H9 (cell line): ENCODE measurements around the gene FASTKD3. TPM values are rescaled to one million over a fixed set of nuclear protein-coding genes. Genes with fewer than 3 reads are reported as not detected.

ENCODE experiments used
- DNase-seq: peaks from one replicate; pipeline ENCODE4 v3.0.0-alpha.2; 2017
- H2AFZ ChIP-seq: one replicate; pipeline ENCODE4 v1.6.1; 2013; ENCODE audit warnings: mild to moderate bottlenecking, low read length, control low read depth, moderate library complexity
- H2AK5ac ChIP-seq: 2 replicates; pipeline ENCODE4 v1.6.1; 2013; ENCODE audit warnings: low read length, control low read depth, mixed read lengths; ENCODE audit not compliant: insufficient read length
- H2BK120ac ChIP-seq: one replicate; pipeline ENCODE4 v1.6.1; 2013; ENCODE audit warnings: low read depth, mild to moderate bottlenecking, low read length, control low read depth, inconsistent platforms; ENCODE audit not compliant: poor library complexity, severe bottlenecking
- H2BK12ac ChIP-seq: 2 replicates; pipeline ENCODE4 v1.6.1; 2013; ENCODE audit warnings: low read length, control low read depth, mixed read lengths, low read depth; ENCODE audit not compliant: insufficient read length
- H2BK15ac ChIP-seq: 2 replicates; pipeline ENCODE4 v1.6.1; 2013; ENCODE audit warnings: low read depth, low read length, control low read depth
- H2BK20ac ChIP-seq: one replicate; pipeline ENCODE4 v1.6.1; 2013; ENCODE audit warnings: low read depth, mild to moderate bottlenecking, low read length, control low read depth, inconsistent platforms; ENCODE audit not compliant: poor library complexity, severe bottlenecking
- H2BK5ac ChIP-seq: 2 replicates; pipeline ENCODE4 v1.6.1; 2013; ENCODE audit warnings: low read length, control low read depth, mixed read lengths; ENCODE audit not compliant: insufficient read length
- H3K14ac ChIP-seq: 2 replicates; pipeline ENCODE4 v1.6.1; 2013; ENCODE audit warnings: low read length, control low read depth; ENCODE audit not compliant: insufficient read depth
- H3K18ac ChIP-seq: 2 replicates; pipeline ENCODE4 v1.6.1; 2013; ENCODE audit warnings: low read depth, mild to moderate bottlenecking, mixed read lengths, low read length, control low read depth; ENCODE audit not compliant: insufficient read length
- H3K23ac ChIP-seq: 2 replicates; pipeline ENCODE4 v1.6.1; 2013; ENCODE audit warnings: low read length, control low read depth, mixed read lengths, low read depth; ENCODE audit not compliant: insufficient read length
- H3K23me2 ChIP-seq: 2 replicates; pipeline ENCODE4 v1.6.1; 2013; ENCODE audit warnings: low read depth, mild to moderate bottlenecking, mixed read lengths, low read length, control low read depth; ENCODE audit not compliant: insufficient read length, poor library complexity, severe bottlenecking
- H3K27ac ChIP-seq: 2 replicates; pipeline ENCODE4 v1.5.1; 2013; ENCODE audit warnings: low read length, control low read depth, mixed read lengths, low read depth; ENCODE audit not compliant: insufficient read length
- H3K27me3 ChIP-seq: 2 replicates; pipeline ENCODE4 v1.6.1; 2013; ENCODE audit warnings: low read length, control low read depth, inconsistent platforms; ENCODE audit not compliant: insufficient read depth
- H3K4ac ChIP-seq: 2 replicates; pipeline ENCODE4 v1.6.1; 2013; ENCODE audit warnings: low read depth, mild to moderate bottlenecking, control low read depth, inconsistent platforms, low read length, moderate library complexity
- H3K4me1 ChIP-seq: 2 replicates; pipeline ENCODE4 v1.6.1; 2013; ENCODE audit warnings: low read length, control low read depth, inconsistent platforms; ENCODE audit not compliant: insufficient read depth
- H3K4me2 ChIP-seq: 2 replicates; pipeline ENCODE4 v1.6.1; 2013; ENCODE audit warnings: low read length, control low read depth, mixed read lengths; ENCODE audit not compliant: insufficient read length, insufficient read depth
- H3K56ac ChIP-seq: 2 replicates; pipeline ENCODE4 v1.6.1; 2013; ENCODE audit warnings: low read depth, mild to moderate bottlenecking, mixed read lengths, low read length, control low read depth; ENCODE audit not compliant: insufficient read length
- H3K79me1 ChIP-seq: 2 replicates; pipeline ENCODE4 v1.6.1; 2013; ENCODE audit warnings: low read depth, mild to moderate bottlenecking, moderate library complexity, low read length, control low read depth, inconsistent platforms; ENCODE audit not compliant: insufficient read depth, poor library complexity, severe bottlenecking
- H3K79me2 ChIP-seq: 2 replicates; pipeline ENCODE4 v1.6.1; 2013; ENCODE audit warnings: low read length, control low read depth, inconsistent platforms; ENCODE audit not compliant: insufficient read depth
- H3K9ac ChIP-seq: 2 replicates; pipeline ENCODE4 v1.6.1; 2013; ENCODE audit warnings: low read length, control low read depth, mixed read lengths; ENCODE audit not compliant: insufficient read length; ENCODE audit errors: extremely low read depth
- H3K9me3 ChIP-seq: one replicate; pipeline ENCODE4 v1.6.1; 2013; ENCODE audit warnings: low read depth, low read length, inconsistent platforms; ENCODE audit not compliant: control insufficient read depth
- H3T11ph ChIP-seq: one replicate; pipeline ENCODE4 v1.6.1; 2013; ENCODE audit warnings: mild to moderate bottlenecking, low read length, control low read depth, inconsistent platforms
- H4K20me1 ChIP-seq: one replicate; pipeline ENCODE4 v1.6.1; 2013; ENCODE audit not compliant: control insufficient read depth, insufficient read length, insufficient read depth
- H4K5ac ChIP-seq: 2 replicates; pipeline ENCODE4 v1.6.1; 2013; ENCODE audit warnings: low read depth, mild to moderate bottlenecking, mixed read lengths, low read length, control low read depth; ENCODE audit not compliant: insufficient read length
- H4K8ac ChIP-seq: replicated peaks from 2 replicates; pipeline ENCODE4 v1.6.1; 2013; ENCODE audit warnings: low read length, control low read depth, mixed read lengths, low read depth; ENCODE audit not compliant: insufficient read length
- H4K91ac ChIP-seq: 2 replicates; pipeline ENCODE4 v1.6.1; 2013; ENCODE audit warnings: low read depth, mild to moderate bottlenecking, moderate library complexity, mixed read lengths, low read length, control low read depth; ENCODE audit not compliant: insufficient read length
- H3K27ac Mint-ChIP-seq, 3 experiments: 2 replicates in 2 of 3; 3 replicates in 1 of 3; pipeline ENCODE4 v1.8.0; 2020 to 2021; ENCODE audit warnings: mixed read lengths in 3 of 3, mild to moderate bottlenecking in 1 of 3, moderate library complexity in 1 of 3
- H3K27me3 Mint-ChIP-seq: 2 replicates; pipeline ENCODE4 v1.8.0; 2021; ENCODE audit warnings: low read depth, mild to moderate bottlenecking, moderate library complexity, mixed read lengths
- H3K36me3 Mint-ChIP-seq, 3 experiments: 2 replicates in 2 of 3; 3 replicates in 1 of 3; pipeline ENCODE4 v1.8.0; 2020 to 2021; ENCODE audit warnings: low read depth in 3 of 3, mixed read lengths in 3 of 3; ENCODE audit not compliant: insufficient read depth in 1 of 3
- H3K4me1 Mint-ChIP-seq, 2 experiments: 2 replicates each; pipeline ENCODE4 v1.8.0; 2020; ENCODE audit warnings: mixed read lengths in 2 of 2
- H3K4me3 Mint-ChIP-seq, 2 experiments: 2 replicates in 1 of 2; 3 replicates in 1 of 2; pipeline ENCODE4 v1.8.0; 2020 to 2021; ENCODE audit warnings: mild to moderate bottlenecking in 2 of 2, mixed read lengths in 2 of 2, moderate library complexity in 1 of 2
- H3K9me3 Mint-ChIP-seq, 2 experiments: 2 replicates in 1 of 2; 3 replicates in 1 of 2; pipeline ENCODE4 v1.8.0; 2020; ENCODE audit warnings: mild to moderate bottlenecking in 2 of 2, mixed read lengths in 2 of 2, moderate library complexity in 1 of 2
- WGBS: extraction: QIAGEN DNeasy Blood & Tissue Kit; methylation state at CpG from one replicate; pipeline ENCODE4 v1.1.7; 2013; ENCODE audit warnings: missing lambda C conversion rate, low lambda C conversion rate, mixed read lengths; ENCODE audit not compliant: insufficient read length; ENCODE audit errors: extremely low coverage; 5-methylcytosine and 5-hydroxymethylcytosine counted together
- total RNA-seq: library from RNA; stranded (reverse); gene quantifications from 2 replicates; pipeline ENCODE4 v1.2.1, GENCODE V29; 2021
- TF ChIP-seq, protein P1 (sequence below): fragments of 200-600 bp; sonication (generic); conservative IDR thresholded peaks from 3 replicates; pipeline ENCODE4 v1.8.0; 2021; ENCODE audit warnings: antibody characterized with exemption, mild to moderate bottlenecking

The FASTKD3 gene
- total RNA-seq, 1 experiment from 2014 or later = 15.0 TPM

DNA sequence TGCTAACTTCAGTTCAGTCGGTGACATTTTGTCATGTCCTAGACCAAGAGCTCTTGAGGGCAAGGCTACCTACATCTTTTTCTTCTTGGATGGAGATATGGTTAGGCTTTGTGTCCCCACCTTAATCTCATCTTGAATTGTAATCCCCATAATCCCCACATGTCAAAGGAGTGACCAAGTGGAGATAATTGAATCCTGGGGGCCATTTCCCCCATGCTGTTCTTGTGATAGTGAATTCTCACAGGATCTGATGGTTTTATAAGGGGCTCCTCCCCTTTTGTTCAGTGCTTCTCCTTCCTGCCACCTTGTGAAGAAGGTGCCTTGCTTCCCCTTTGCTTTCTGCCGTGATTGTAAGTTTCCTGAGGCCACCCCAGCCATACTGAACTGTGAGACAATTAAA, 15.8 kb downstream of the FASTKD3 start:
- no peak overlapping the region for H2BK12ac ChIP-seq
- no peak overlapping the region for H2BK120ac ChIP-seq
- Mint-ChIP-seq H3K4me3 (no peak overlapping the region), H3K27ac (no peak overlapping the region), H3K27me3 (peaks cover 30% of the 10 kb centered on the region), H3K9me3 (peaks cover 2 to 7% of the 10 kb centered on the region in 2 experiments; a peak in 3 of 5 replicates), H3K36me3 (peaks cover 0 to 15% (median 4%) of the 10 kb centered on the region in 3 experiments; a peak in 3 of 7 replicates), H3K4me1 (peaks cover 11 to 15% of the 10 kb centered on the region in 2 experiments)
- H3K27ac ChIP-seq = no peak overlapping the region
- no peak overlapping the region for H2BK20ac ChIP-seq
- no peak overlapping the region for H2AFZ ChIP-seq
- no peaks in the 10 kb centered on the region for H3K79me1 ChIP-seq
- no peak for DNase-seq
- no peak overlapping the region for H3T11ph ChIP-seq
- H4K8ac ChIP-seq = no peak overlapping the region
- no CpG with 5 or more reads among the region's 2 CpGs for WGBS
- peaks cover 13% of the 10 kb centered on the region for H3K23me2 ChIP-seq
- no peak overlapping the region for H2BK5ac ChIP-seq
- no peak overlapping the region for H3K23ac ChIP-seq
- H3K4me2 ChIP-seq = no peak overlapping the region
- no peak overlapping the region for H2BK15ac ChIP-seq
- H3K4me1 ChIP-seq = no peaks in the 10 kb centered on the region
- H3K9ac ChIP-seq = no peak overlapping the region
- H2AK5ac ChIP-seq = no peak overlapping the region
- no peak overlapping the region for H4K5ac ChIP-seq
- H3K27me3 ChIP-seq = peaks cover 4% of the 10 kb centered on the region; the same call in 1 of the 2 replicates
- no peak overlapping the region for H3K14ac ChIP-seq
- H3K18ac ChIP-seq = no peak overlapping the region
- H3K79me2 ChIP-seq = no peaks in the 10 kb centered on the region
- H3K56ac ChIP-seq = no peak overlapping the region
- H3K4ac ChIP-seq = no peak overlapping the region
- no peaks in the 10 kb centered on the region for H4K20me1 ChIP-seq
- TF ChIP-seq, protein P1, sequence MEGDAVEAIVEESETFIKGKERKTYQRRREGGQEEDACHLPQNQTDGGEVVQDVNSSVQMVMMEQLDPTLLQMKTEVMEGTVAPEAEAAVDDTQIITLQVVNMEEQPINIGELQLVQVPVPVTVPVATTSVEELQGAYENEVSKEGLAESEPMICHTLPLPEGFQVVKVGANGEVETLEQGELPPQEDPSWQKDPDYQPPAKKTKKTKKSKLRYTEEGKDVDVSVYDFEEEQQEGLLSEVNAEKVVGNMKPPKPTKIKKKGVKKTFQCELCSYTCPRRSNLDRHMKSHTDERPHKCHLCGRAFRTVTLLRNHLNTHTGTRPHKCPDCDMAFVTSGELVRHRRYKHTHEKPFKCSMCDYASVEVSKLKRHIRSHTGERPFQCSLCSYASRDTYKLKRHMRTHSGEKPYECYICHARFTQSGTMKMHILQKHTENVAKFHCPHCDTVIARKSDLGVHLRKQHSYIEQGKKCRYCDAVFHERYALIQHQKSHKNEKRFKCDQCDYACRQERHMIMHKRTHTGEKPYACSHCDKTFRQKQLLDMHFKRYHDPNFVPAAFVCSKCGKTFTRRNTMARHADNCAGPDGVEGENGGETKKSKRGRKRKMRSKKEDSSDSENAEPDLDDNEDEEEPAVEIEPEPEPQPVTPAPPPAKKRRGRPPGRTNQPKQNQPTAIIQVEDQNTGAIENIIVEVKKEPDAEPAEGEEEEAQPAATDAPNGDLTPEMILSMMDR = no peak
- no peak overlapping the region for H4K91ac ChIP-seq
- H3K9me3 ChIP-seq = no peaks in the 10 kb centered on the region
